HG03469 (cell line): ENCODE results near the gene DIP2A.
"Not testable (repeated sequence)": the region's sequence is repeated elsewhere in the genome, so short reads cannot be mapped to it uniquely, and the experiment has no call there.

ENCODE experiments used
- ATAC-seq: cut with Tn5 transposase; IDR thresholded peaks from one replicate; pipeline ENCODE4 v1.9.1; 2021; ENCODE audit warnings: mild to moderate bottlenecking, moderate library complexity, moderate number of reproducible peaks; ENCODE audit not compliant: unreplicated experiment

Gene DIP2A

DNA sequence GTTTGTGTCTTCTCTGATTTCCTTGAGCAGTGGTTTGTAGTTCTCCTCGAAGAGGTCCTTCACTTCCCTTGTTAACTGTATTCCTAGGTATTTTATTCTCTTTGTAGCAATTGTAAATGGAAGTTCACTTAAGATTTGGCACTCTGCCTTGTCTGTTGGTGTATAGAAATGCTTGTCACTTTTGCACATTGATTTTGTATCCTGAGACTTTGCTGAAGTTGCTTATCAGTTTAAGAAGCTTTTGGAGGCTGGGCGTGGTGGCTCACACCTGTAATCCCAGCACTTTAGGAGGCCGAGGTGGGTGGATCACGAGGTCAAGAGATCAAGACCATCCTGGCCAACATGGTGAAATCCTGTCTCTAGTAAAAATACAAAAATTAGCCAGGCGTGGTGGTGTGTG, 119.1 kb downstream of the DIP2A start:
- ATAC-seq, result not testable (repeated sequence)

DNA sequence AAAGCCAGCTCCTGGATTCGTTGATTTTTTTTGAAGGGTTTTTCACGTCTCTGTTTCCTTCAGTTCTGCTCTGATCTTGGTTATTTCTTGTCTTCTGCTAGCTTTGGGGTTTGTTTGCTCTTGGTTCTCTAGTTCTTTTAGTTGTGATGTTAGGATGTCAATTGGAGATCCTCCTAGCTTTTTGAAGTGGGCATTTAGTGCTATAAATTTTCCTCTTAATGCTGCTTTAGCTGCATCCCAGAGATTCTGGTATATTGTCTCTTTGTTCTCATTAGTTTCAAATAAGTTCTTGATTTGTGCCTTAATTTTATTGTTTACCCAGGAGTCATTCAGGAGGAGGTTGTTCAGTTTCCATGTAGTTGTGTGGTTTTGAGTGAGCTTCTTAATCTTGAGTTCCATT, 120.7 kb downstream of the DIP2A start:
- not testable (repeated sequence) for ATAC-seq

GRCh38 chr21:46581780-46582307, 123.2 kb downstream of the DIP2A start:
- no peak for ATAC-seq

DNA sequence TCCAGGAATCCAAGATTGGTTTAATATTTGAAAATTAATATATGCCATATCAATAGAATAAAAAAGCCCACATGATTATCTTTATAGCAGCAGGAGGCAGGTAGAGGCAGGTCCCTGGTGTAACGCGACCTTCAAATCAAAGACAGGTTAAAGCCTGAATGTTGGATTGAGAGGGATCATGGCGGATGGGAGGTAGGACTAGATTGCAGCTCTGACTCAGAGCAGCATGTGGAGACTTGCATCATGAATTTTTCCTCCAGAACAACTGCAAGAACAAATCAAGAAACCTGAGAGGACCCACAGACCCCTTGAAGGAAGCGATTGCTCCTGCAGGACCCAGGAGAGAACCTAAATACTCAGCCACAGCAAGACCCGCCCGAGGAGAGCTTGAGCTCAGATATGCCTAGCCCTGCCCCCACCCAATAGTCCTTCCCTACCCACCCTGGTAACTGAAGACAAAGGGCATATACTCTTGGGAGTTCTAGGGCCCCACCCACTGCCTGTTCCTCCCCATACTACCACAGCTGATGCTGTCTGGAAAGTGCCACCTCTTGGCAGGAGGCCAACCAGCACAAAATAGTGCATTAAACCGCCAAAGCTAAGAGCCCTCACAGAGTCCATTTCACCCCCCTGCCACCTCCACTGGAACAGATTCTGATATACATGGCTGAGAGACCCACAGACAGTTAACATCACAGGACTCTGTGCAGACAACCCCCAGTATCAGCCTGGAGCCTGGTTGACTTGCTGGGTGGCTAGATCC, 126.7 kb downstream of the DIP2A start:
- no peak for ATAC-seq

DNA sequence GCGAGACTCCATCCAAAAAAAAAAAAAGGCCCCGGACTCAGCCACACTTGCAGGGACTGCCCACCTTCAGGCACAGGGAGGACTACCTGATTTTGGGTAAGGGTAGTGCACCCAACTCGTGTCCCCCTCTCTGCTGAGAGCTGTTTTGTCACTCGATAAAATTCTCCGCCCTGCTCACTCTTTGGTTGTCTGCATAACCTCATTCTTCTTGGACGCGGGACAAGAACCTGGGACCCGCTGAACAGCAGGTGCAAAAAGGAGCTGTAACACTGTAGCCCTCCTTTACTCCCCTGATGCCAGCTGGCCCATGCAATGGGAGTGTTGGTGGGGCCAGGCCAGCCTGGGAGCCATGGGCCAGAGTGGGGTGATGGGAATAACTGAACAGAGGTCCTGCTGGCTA, 135.6 kb downstream of the DIP2A start:
- ATAC-seq, result no peak

DNA sequence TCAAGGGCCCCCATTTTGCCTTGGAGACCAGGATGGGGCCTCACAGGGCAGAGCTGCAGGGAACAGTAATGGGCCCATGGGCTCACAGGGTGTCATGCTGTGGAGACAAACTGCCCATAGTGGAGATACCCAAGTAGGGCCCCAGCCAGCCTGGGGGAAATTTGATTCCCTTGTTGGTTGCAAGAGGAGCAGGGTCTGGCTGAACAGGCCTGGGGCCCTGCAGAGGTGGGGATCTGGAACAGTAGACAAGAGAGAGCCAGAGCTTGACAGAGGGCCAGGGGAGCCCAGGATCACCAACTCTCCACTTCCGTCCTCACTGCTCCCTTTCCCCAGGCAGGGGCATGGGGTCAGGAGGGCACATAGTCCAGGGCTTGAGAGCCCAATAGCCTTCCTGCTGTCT, 137.5 kb downstream of the DIP2A start:
- ATAC-seq, result no peak

DNA sequence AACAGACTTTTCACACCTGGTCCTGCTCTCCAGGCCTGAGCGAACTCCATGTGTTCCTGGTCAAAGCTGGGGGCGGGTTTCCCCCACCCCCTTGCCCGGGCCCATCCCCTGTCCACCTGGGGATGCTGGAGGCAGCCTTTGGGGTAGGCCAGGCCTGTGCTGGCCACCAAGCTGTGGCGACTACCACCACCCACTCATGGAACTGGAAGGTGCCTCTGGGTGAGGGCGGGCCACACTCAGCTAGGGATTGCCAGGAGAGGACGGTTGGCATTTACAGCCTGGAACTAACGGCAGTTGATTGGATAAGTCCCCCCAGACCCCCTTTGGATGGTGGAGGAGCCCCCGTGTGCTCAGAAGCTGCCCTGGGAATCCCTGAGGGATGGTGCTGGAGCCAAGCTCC, 138.3 kb downstream of the DIP2A start:
- ATAC-seq, result no peak

- ATAC-seq, result no peak
Measured at GRCh38 chr21:46597896-46598343, 139.2 kb downstream of the DIP2A start.

DNA sequence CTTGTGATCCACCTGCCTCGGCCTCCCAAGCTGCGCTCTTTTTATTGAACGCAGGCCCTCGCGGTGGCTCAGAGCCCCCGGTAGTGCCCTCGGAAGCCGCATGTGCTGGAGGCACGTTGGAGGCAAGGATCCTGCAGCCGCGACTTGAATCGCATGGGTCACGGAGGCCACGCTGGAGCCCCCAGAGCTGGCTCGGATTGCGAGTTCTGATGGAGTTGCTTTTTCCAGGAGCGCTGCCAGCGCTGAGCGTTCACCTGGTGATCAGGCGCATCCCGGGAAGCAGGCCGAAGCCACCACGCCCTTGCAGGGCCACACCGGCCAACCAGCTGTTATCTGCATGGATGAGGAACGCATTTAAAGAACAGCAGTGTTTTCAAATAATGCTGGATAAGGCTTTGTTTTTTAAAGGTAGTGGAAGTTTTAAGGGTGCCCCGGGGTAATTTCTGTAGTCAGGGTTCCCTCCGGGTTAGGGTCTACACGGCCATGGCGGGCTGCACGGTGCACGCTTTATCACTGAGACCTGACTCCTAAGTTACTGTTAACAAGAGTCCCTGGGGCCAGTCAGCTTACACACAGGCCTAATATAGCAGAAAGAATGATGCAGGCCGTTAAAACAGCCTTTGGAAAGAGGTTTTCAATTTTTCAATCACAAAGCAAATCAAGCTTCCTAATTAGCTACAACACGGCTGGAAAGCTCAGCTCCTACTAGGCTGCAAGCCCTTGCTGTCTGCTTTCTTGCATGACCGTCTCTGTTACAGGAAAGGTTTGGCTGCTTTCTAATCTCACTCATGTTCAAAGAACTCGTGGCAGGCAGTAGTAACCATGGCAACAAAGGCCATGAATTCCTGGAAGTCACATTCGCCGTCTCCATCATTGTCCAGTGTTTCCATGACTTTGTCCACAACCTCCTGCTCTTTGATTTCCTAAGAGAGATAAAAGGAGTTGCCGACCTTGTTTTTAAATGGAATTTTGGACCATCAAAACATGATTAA, 140.2 kb downstream of the DIP2A start:
- ATAC-seq, result no peak

GRCh38 chr21:46600305-46600704, 141.6 kb downstream of the DIP2A start:
- no peak for ATAC-seq

DNA sequence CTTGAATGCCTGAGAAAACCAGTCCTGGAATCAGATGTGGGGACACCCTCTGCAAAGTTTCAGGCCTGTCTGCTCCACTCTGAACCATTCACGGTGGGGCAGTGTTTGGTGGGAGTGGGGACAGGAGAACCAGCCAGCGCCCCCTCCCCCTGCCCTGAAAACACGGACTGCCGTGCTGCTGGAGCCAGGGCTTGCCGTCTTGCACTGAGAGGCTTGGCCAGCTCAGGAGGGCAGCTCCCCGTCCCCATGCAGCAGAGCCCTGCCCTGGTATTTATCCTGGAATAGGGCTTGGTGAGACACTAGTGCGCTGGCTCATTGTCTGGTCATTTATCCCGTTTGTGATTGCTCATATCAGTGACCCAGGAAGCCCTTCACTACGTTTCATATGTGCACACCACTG, 142.3 kb downstream of the DIP2A start:
- ATAC-seq, result no peak

DNA sequence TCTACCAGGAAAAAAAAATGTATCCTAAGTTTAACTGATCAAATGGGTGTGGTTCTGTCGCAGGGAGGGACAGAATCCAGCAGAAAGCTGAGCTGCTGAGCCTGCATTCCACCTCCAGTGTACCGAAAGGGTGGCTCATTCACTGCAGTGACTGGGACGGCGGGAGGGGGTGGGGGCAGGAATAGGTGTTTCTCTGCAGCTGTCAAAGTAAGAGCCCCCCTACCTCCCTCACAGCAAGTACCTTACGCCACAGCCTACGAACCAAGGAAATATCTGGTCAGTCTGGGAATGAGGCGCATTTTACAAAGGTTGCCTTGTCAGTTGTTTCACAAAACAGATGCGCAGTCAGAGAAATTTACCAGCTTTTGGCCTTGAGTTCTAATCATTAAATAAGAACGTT, 144.5 kb downstream of the DIP2A start:
- no peak for ATAC-seq

- no peak for ATAC-seq
Measured at GRCh38 chr21:46604329-46604974, 145.8 kb downstream of the DIP2A start.

DNA sequence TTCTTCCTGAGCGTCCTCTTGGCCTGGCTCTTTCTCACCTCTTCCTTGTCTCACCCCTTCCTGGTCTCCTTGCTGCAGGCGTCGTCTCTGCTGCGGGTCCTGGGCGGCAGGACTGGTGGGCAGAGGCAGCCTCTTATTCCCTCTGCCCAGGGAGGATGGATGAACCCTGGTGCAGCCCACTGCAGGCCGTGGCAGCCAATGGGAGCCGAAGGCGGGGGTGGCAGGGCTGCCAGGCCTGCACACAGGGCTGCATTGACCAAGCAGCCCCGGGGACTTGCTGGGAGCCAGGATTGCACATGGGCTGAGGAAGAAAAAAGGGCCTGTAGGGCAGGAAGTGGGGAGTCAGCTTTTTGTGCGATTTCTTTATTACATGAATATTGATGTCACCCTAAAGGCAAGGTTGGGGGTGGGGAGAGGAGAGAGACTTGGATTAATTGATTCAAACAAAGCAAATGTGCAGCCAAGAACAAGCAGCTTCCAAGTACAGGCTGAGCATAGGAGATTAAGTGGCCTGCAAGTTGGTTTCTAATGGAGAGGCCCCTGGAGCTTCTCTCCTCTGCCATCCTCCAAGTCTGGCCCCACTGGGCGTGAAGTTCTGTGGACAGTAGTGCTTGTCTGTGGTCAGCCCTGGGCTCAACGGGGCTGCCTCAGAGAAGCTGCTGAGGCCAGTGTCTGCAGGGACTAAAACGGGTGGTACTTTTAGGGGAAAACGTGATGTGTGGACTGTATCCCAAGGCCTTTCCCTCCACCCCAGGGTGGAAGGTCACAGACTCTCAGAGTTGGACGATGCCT, 146.5 kb downstream of the DIP2A start, which contains the start of gene S100B:
TSS of gene S100B (minus strand) at position 108 of the 792 bp plus-strand sequence. CDS start 2,667 bp downstream, outside the sequence.
- ATAC-seq, result no peak

DNA sequence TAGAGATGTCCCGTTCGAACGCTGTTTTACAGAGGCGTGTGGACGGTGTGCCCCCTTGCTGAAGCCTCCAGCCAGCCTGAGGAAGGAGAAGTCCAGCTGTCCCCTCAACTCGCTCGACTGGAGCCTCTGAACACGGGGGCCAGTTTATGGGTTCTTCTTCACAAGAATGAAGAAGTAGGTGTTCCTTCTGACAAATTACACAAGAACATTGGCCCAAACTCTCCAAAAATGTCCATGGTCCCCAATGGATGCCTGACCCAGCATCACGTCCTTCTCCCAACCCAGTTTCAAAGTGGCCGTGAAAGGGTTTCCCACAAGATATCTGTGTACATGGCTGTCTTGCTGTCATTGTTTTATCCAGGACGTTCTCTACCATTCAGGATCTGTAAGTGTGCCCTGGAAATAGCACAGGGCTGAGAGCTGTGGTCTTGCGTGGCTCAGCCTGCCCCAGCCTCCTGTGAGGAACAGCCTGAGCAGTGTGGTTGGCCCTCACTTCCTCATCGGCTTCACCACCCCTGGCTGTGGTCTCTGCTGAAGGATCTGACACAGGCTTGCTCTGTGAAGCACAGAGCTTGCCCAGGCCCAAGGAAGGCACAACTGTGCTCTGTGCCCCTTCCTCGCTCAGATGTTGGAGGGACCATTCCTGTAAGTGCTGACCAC, 147.2 kb downstream of the DIP2A start:
- ATAC-seq, result no peak

- ATAC-seq, result no peak
Measured at GRCh38 chr21:46606427-46606813, 147.7 kb downstream of the DIP2A start.

- no peak for ATAC-seq
Measured at GRCh38 chr21:46607636-46608035, 148.9 kb downstream of the DIP2A start.

GRCh38 chr21:46608672-46609111, 150.0 kb downstream of the DIP2A start:
- ATAC-seq, result no peak

- ATAC-seq, result no peak
Measured at GRCh38 chr21:46610018-46610701, 151.5 kb downstream of the DIP2A start.
